Breast epithelium (tissue), 4 donors: ENCODE measurements around the gene ARL17B. TPM values are rescaled to one million over a fixed set of nuclear protein-coding genes. Genes with fewer than 3 reads are reported as not detected.
"Not testable (repeated sequence)": the region's sequence is repeated elsewhere in the genome, so short reads cannot be mapped to it uniquely, and the experiment has no call there.

Source experiments
- DNase-seq, 2 donors: peaks; one replicate each; pipeline ENCODE4 v3.0.0-alpha.2; 2019; ENCODE audit warnings: low spot score in 2 of 2
- H3K27ac ChIP-seq, 2 donors: fragments of 200-600 bp; sonication (generic) in 1 of 2; one replicate each; pipeline ENCODE4 v1.5.1; 2016 to 2019; ENCODE audit warnings: mild to moderate bottlenecking in 1 of 2
- H3K27me3 ChIP-seq, 2 donors: fragments of 200-600 bp; sonication (generic) in 1 of 2; one replicate each; pipeline versions ENCODE4 v1.5.1 to v1.6.0; 2017 to 2019; ENCODE audit warnings: control low read depth in 1 of 2, mild to moderate bottlenecking in 1 of 2
- H3K36me3 ChIP-seq: fragments of 200-600 bp; one replicate; pipeline ENCODE4 v1.5.1; 2019
- H3K4me1 ChIP-seq, 2 donors: fragments of 200-600 bp; sonication (generic); one replicate each; pipeline ENCODE4 v1.5.1; 2016 to 2019; ENCODE audit warnings: control low read depth in 1 of 2
- H3K4me3 ChIP-seq, 3 donors: fragments of 200-600 bp; sonication (generic); 1 replicate in 2 of 3; 2 replicates in 1 of 3; pipeline ENCODE4 v1.5.1; 2016 to 2019; ENCODE audit warnings: mild to moderate bottlenecking in 3 of 3, moderate library complexity in 2 of 3
- H3K9me3 ChIP-seq, 2 donors: fragments of 200-600 bp; sonication (generic) in 1 of 2; one replicate each; pipeline ENCODE4 v1.5.1; 2016 to 2019; ENCODE audit warnings: control low read depth in 1 of 2
- POLR2AphosphoS5 ChIP-seq, 3 donors: sonication (generic); formaldehyde crosslinking; IDR thresholded peaks; one replicate each; pipeline ENCODE4 v1.6.1; 2017; ENCODE audit warnings: antibody characterized with exemption in 3 of 3
- intact Hi-C: fragments of 100-400 bp; cut with DNase I; formaldehyde crosslinking; loops from one replicate; pipeline ENCODE4 v1.15.1; 2023; ENCODE audit warnings: low total_unique reads
- total RNA-seq, 3 donors: library from RNA; depleted of rRNA; stranded (reverse); fragments of >200 nt; gene quantifications; one replicate each; pipeline ENCODE4 v1.1.0, GENCODE V29; 2016
- TF ChIP-seq, protein P1 (sequence below), 3 donors: fragments of 450-650 bp; IDR thresholded peaks; one replicate each; pipeline ENCODE4 v1.5.1; 2016 to 2017; ENCODE audit warnings: antibody characterized with exemption in 3 of 3, mild to moderate bottlenecking in 3 of 3, moderate library complexity in 3 of 3

Gene ARL17B
- total RNA-seq, 3 donors from 2014 or later = 8.2 to 11.8 (median 9.8) TPM

DNA sequence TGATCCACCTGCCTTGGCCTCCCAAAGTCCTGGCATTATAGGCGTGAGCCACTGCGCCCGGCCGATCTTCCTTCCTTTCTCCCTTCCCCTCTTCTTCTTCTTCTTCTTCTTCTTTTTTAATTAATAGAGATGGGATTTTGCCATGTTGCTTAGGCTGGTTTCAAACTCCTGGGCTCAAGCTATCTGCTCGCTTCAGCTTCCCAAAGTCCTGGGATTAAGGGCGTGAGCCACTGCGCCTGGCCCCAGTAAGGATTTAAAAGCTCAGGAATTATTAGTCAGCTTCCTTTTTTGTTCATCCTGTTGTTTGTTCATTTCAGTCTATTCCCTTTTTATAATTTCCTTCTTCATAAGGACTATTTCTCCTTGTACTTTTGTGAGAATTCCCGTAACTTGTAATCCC lies 99.3 kb downstream of the ARL17B start:
- no peak for DNase-seq
- Histone ChIP-seq H3K36me3 (no peaks in the 10 kb centered on the region), H3K9me3 (no peaks in the 10 kb centered on the region), H3K4me3 (no peak overlapping the region), H3K27me3 (no peaks in the 10 kb centered on the region), H3K4me1 (no peaks in the 10 kb centered on the region), H3K27ac (no peak overlapping the region)
- TF ChIP-seq, protein P1, sequence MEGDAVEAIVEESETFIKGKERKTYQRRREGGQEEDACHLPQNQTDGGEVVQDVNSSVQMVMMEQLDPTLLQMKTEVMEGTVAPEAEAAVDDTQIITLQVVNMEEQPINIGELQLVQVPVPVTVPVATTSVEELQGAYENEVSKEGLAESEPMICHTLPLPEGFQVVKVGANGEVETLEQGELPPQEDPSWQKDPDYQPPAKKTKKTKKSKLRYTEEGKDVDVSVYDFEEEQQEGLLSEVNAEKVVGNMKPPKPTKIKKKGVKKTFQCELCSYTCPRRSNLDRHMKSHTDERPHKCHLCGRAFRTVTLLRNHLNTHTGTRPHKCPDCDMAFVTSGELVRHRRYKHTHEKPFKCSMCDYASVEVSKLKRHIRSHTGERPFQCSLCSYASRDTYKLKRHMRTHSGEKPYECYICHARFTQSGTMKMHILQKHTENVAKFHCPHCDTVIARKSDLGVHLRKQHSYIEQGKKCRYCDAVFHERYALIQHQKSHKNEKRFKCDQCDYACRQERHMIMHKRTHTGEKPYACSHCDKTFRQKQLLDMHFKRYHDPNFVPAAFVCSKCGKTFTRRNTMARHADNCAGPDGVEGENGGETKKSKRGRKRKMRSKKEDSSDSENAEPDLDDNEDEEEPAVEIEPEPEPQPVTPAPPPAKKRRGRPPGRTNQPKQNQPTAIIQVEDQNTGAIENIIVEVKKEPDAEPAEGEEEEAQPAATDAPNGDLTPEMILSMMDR (IDR thresholded peaks at IDR 0.05) = no peak
- TF ChIP-seq POLR2AphosphoS5 (IDR thresholded peaks at IDR 0.05) = no peak
- intact Hi-C loops = no loop called here

DNA sequence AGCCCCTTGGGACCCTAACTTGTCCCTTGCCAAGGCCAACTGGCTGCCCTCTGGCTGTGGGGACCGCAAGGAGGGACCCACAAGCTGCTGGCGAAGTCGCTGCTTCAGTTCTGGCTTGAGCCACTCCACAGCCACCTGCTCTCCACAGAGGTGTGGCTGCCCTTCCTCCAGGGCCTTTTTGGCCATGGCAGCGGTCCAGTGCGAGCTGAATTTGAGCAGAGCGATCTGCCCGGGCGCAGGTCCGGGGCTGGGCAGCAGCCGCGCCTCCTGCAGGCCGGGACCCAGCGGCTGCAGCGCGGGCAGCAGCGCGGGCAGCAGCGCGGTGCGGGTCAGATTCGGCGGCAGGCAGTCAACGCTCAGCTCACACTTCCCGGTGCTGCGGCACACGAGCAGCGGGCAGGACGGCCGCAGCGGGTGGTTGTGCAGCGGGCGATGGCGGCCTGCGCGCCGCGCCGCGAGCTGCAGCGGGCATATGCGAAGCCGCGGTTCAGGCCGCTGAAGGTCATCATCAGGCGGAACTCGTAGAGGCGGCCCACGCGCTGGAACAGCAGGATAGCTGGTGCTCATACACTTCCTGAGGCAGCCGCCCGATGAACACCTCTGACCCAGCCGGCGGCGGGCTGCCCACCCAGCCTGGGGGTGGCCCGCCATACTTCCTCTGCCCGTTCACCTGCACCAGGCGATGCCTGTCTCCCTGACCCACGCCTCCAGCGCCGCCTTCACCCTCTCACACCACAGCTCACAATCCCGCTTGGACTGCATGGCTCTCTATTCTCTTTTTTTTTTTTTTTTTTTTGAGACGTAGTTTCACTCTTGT lies 101.5 kb downstream of the ARL17B start:
- peak overlapping the region; percentile 26 to 61 (median 44) for H3K4me3 ChIP-seq
- H3K27ac ChIP-seq = peak overlapping the region in 1 of 2 donors; percentile 25
- H3K9me3 ChIP-seq, intact Hi-C loops, H3K27me3 ChIP-seq, DNase-seq, H3K36me3 ChIP-seq, H3K4me1 ChIP-seq: not testable (repeated sequence)

GRCh38 chr17:46256369-46256768 lies 105.2 kb downstream of the ARL17B start:
- H3K27ac ChIP-seq, H3K4me1 ChIP-seq, H3K27me3 ChIP-seq, H3K4me3 ChIP-seq, H3K9me3 ChIP-seq, DNase-seq, H3K36me3 ChIP-seq, intact Hi-C loops: not testable (repeated sequence)

DNA sequence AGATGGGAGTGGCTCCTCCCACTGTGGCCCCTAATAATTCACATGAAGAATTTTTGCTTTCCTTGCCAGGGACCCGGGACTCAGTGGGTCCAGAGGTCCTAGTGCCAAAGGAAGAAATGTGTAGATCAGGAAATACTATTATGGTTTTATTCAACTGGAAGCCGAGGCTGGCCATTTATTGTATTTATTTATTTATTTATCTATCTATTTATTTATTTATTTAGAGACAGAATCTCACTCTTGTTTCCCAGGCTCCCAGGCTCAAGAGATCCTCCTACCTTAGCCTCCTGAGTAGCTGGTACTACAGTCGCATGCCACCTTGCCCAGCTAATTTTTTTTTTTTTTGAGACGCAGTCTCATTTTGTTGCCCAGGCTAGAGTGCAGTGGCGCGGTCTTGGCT lies 107.4 kb downstream of the ARL17B start:
- intact Hi-C loops, H3K4me1 ChIP-seq, H3K27ac ChIP-seq, H3K36me3 ChIP-seq, H3K9me3 ChIP-seq, DNase-seq, H3K4me3 ChIP-seq, H3K27me3 ChIP-seq: not testable (repeated sequence)

GRCh38 chr17:46253722-46254121 lies 107.8 kb downstream of the ARL17B start:
- intact Hi-C loops, H3K27ac ChIP-seq, DNase-seq: not testable (repeated sequence)

DNA sequence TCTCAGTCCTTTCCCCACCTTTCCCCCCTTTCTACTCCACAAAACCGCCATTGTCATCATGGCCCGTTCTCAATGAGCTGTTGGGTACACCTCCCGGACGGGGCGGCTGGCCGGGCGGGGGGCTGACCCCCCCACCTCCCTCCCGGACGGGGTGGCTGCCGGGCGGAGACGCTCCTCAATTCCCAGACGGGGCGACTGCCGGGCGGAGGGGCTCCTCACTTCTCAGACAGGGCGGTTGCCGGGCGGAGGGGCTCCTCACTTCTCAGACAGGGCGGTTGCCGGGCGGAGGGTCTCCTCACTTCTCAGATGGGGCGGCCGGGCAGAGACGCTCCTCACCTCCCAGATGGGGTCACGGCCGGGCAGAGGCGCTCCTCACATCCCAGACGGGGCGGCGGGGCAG lies 108.8 kb downstream of the ARL17B start:
- DNase-seq, H3K9me3 ChIP-seq, H3K4me3 ChIP-seq, H3K27ac ChIP-seq, H3K27me3 ChIP-seq, intact Hi-C loops, H3K36me3 ChIP-seq, H3K4me1 ChIP-seq: not testable (repeated sequence)

More at GRCh38 chr17:46253722-46254121, 107.8 kb downstream of the ARL17B start:
- not testable (repeated sequence) for H3K9me3 ChIP-seq, H3K4me1 ChIP-seq, H3K4me3 ChIP-seq, H3K36me3 ChIP-seq, H3K27me3 ChIP-seq
- TF ChIP-seq, protein P1 (IDR thresholded peaks at IDR 0.05) = peak in 1 of 3 donors; percentile 43

GRCh38 chr17:46249153-46249552 lies 112.4 kb downstream of the ARL17B start:
- H3K4me1 ChIP-seq, H3K4me3 ChIP-seq, H3K9me3 ChIP-seq, DNase-seq, intact Hi-C loops, H3K27me3 ChIP-seq, H3K36me3 ChIP-seq, H3K27ac ChIP-seq: not testable (repeated sequence)

GRCh38 chr17:46244949-46245768 lies 116.4 kb downstream of the ARL17B start:
- H3K36me3 ChIP-seq, H3K27ac ChIP-seq, H3K4me1 ChIP-seq, intact Hi-C loops, H3K4me3 ChIP-seq, H3K27me3 ChIP-seq, H3K9me3 ChIP-seq, DNase-seq: not testable (repeated sequence)

DNA sequence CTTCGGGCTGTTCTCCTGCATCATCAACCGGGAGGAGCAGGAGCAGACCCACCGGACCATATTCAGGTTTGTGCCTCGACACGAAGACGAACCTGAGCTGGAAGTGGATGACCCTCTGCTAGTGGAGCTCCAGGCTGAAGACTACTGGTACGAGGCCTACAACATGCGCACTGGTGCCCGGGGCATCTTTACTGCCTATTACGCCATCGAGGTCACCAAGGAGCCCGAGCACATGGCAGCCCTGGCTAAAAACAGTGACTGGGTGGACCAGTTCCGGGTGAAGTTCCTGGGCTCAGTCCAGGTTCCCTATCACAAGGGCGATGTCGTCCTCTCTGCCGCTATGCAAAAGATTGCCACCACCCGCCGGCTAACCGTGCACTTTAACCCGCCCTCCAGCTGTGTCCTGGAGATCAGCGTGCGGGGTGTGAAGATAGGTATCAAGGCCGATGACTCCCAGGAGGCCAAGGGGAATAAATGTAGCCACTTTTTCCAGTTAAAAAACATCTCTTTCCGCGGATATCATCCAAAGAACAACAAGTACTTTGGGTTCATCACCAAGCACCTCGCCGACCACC lies 117.1 kb downstream of the ARL17B start:
- intact Hi-C loops = not testable (repeated sequence)

GRCh38 chr17:46243928-46244327 lies 117.6 kb downstream of the ARL17B start:
- intact Hi-C loops = not testable (repeated sequence)

More for the DNA sequence above, 117.1 kb downstream of the ARL17B start:
- not testable (repeated sequence) for H3K4me3 ChIP-seq, H3K27me3 ChIP-seq, H3K9me3 ChIP-seq, DNase-seq, H3K4me1 ChIP-seq, H3K36me3 ChIP-seq, H3K27ac ChIP-seq

GRCh38 chr17:46243505-46243904 lies 118.1 kb downstream of the ARL17B start:
- H3K9me3 ChIP-seq, H3K27ac ChIP-seq, H3K27me3 ChIP-seq, intact Hi-C loops, H3K36me3 ChIP-seq, DNase-seq, H3K4me1 ChIP-seq: not testable (repeated sequence)
- H3K4me3 ChIP-seq = peak overlapping the region in 2 of 3 donors; percentile 13 to 39

More at GRCh38 chr17:46243928-46244327, 117.6 kb downstream of the ARL17B start:
- not testable (repeated sequence) for H3K36me3 ChIP-seq, H3K27ac ChIP-seq, H3K9me3 ChIP-seq, H3K4me3 ChIP-seq, DNase-seq, H3K27me3 ChIP-seq, H3K4me1 ChIP-seq
